ENCODE measurements around the gene C3orf80.
"Not testable (repeated sequence)": the region's sequence is repeated elsewhere in the genome, so short reads cannot be mapped to it uniquely, and the experiment has no call there.

Gene C3orf80

GRCh38 chr3:160213191-160213590, 12.0 kb upstream of the C3orf80 start:
- DNase-seq (ENCODE audit: low read depth) = no peak

DNA sequence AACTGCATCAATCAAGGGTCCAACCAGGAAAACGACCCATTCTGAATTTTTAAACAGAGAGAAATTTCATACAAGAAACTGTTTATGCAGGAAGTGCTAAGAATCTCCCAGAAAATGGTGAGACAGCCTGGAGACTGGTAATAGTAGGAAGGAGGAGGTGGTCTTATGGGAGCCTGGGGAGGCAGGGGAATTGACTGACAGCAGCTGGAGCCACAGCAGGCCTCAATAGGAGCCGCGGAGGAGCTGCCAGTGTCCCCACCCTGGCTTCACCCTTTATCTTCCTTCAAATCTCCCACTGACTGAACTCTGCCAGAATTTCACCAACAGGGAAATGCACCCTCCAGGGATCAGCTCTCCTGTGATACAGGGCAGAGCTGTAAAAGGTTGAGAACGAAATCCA, 7.5 kb upstream of the C3orf80 start:
- no peak for DNase-seq (ENCODE audit: low read depth)

DNA sequence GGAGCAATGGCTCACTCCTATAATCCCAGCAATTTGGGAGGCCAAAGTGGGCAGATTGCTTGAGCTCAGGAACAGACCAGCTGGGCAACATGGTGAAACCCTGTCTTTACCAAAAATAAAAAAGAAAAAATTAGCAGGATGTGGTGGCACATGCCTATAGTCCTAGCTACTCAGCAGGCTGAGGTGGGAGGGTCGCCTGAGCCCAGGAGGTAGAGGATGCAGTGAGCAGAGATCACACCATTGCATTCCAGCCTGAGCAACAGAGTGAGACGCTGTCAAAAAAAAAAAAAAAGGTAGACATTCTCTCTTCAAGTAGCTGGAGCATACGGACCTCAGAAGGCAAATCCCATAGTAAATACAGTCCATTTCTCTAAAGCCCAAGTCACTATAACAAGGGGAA, 7.1 kb upstream of the C3orf80 start:
- DNase-seq (ENCODE audit: low read depth) = no peak

- DNase-seq (ENCODE audit: low read depth) = no peak
Measured at GRCh38 chr3:160220038-160220437, 5.2 kb upstream of the C3orf80 start.

- DNase-seq (ENCODE audit: low read depth) = no peak
Measured at GRCh38 chr3:160221019-160221418, 4.2 kb upstream of the C3orf80 start.

DNA sequence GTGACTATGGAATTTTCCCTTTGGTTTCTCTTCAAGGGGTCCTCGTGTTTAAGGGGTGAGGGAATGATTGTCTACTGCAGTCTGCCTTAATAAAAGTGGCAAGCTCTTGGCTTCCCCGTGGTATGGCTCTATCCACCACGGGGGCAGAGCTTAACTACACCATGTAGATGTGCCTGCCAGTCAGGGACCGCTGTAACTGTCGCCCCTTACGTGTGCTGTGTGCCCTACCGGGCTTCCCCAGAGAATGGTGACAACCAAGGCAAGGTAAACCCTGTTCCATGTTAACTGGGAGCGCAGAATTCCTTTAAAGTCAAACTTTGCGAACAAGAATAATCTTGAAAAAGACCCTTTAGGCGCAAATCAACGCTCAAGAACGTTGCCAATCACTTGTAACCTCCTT, 966 bp upstream of the C3orf80 start:
- DNase-seq (ENCODE audit: low read depth) = no peak

- DNase-seq (ENCODE audit: low read depth) = no peak
Measured at GRCh38 chr3:160224811-160225175, 429 bp upstream of the C3orf80 start.

GRCh38 chr3:160226026-160226907, 1.0 kb downstream of the C3orf80 start:
- DNase-seq (ENCODE audit: low read depth) = peak; percentile 2

GRCh38 chr3:160227419-160227818, 2.2 kb downstream of the C3orf80 start:
- DNase-seq (ENCODE audit: low read depth) = no peak

- peak; percentile 10 for DNase-seq (ENCODE audit: low read depth)
Measured at GRCh38 chr3:160232014-160232413, 6.8 kb downstream of the C3orf80 start.

GRCh38 chr3:160240719-160241118, 15.5 kb downstream of the C3orf80 start:
- DNase-seq (ENCODE audit: low read depth) = not testable (repeated sequence)

- no peak for DNase-seq (ENCODE audit: low read depth)
Measured at GRCh38 chr3:160245261-160245800, 20.1 kb downstream of the C3orf80 start.

- DNase-seq (ENCODE audit: low read depth) = no peak
Measured at GRCh38 chr3:160247766-160248165, 22.5 kb downstream of the C3orf80 start.

DNA sequence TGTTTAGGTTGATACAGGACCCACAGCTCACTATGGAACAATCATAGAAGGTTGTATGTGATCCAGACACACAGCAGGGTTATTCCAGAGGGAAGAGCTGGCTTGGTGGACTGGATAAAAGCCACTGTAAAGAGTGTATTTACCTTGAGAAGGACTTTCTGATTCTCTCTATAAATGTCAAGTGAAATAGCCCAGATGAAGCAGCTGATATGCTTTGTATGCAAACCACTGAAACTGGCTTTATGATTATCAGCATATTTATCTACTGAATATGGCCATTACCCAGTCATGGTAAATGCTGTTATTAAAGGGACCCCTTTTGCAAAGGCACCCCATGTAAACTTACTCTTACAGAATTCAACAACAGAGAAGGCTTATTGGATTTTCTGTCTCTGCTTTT, 28.1 kb downstream of the C3orf80 start:
- no peak for DNase-seq (ENCODE audit: low read depth)

GRCh38 chr3:160257606-160258005, 32.4 kb downstream of the C3orf80 start:
- DNase-seq (ENCODE audit: low read depth) = no peak

DNA sequence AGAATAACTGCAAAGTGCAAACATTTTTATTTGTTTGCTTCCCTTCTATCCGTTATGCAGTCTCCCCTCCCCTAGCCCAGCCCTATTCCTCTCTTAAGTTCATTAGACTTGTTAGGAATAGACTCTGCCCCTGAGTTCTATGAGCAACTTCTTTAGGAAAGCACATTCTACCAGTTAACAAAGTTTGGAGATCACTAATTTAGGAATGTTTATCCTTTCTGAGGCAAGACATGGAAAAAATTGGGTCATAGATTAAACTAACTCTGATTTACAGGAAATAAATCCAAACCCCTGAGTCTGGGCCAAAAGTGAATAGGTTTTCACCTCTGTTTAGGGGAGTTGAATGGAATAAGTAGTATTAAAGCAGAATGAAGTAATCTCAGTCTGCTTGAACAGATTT, 34.4 kb downstream of the C3orf80 start:
- no peak for DNase-seq (ENCODE audit: low read depth)

DNA sequence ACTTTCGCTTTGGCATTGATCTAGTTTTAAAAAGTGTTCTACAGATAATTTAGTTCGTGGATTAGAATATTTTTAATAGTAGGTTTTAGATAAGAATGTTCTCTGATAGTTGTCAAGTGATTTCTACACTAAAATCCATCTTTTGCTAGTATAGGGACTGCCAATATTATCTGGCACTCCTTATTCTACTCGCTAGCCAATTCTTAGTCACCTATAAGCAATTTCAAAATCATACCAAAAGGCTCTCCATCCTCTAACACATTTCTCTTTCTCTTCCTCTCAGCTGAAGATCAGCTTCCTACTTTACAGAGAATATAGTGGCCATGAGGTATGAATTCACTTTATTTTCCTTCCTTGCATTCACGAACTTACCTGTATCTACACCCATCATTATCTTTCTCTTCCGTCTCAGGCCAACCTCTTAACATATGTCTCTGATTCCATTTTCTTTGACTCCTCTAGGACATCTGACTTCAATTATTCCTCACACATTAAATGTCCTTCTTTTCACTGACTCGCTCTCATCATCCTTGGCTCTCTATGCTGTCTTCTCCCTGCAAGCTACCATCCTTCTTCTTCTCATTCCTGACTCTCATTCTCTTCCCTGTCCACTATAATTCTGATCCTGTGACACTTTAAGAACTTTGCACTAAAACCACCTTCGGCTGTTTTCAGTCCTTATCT, 35.5 kb downstream of the C3orf80 start:
- no peak for DNase-seq (ENCODE audit: low read depth)

DNA sequence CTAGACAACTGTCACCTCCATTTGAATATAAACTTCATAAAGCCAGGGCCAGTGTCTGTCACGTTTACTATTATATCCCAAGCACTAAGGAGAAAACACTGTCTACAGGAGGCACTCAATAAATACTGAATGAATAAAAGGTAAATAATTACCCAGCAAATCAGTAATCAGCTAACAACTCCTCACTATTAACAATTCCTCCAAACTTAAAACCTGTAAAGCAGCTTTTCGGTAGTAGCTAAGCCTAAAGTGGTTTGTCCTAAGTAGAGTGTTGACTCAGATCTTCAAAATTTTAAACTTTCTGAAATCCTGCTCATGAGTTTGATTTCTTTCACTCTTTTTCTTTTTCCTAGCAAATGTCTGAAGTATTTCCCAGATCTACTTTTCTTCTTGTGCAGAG, 39.9 kb downstream of the C3orf80 start:
- DNase-seq (ENCODE audit: low read depth) = no peak
